Astrocyte of the cerebellum (primary cell): ENCODE data around the gene FXN.
"Not testable (repeated sequence)": the region's sequence is repeated elsewhere in the genome, so short reads cannot be mapped to it uniquely, and the experiment has no call there.

Experiments used
- DNase-seq: peaks from one replicate; pipeline ENCODE4 v3.0.0-alpha.2; 2011; ENCODE audit warnings: low read depth
- H3K4me3 ChIP-seq: 2 replicates; pipeline ENCODE4 v1.5.1; 2011; ENCODE audit warnings: mild to moderate bottlenecking, low read depth, low read length, moderate library complexity
- CTCF ChIP-seq: IDR thresholded peaks from 2 replicates; pipeline ENCODE4 v1.5.1; 2012; ENCODE audit warnings: low read length, low read depth, moderate library complexity, mild to moderate bottlenecking; ENCODE audit errors: missing control alignments
- in situ Hi-C: cut with HindIII; loops from 2 replicates; pipeline ENCODE4 v1.10.0; 2017; ENCODE audit warnings: low sequenced_read_pairs

Gene FXN

DNA sequence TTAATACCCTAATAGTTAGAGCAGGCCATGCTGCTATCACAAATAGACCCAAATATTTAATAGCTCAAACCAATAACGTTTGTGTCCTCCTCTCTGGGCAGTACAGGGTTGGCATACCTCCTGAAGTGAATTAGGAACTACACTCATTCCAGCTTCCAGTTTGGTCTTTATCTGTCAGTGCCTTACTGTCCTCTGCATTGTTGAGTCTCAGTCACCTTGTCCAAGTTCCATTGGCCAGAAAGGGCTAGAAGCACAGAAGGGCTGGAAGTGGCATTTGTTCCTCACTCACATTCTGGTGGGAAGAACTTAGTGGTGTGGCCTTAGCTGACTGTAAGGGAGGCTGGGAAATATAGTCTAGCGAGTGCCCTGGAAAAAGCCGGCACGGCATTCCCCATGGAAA is 11.2 kb downstream of the FXN start:
- DNase-seq = no peak
- TF ChIP-seq CTCF = no peak
- in situ Hi-C loops = no loop called here
- no peak overlapping the region for H3K4me3 ChIP-seq

- TF ChIP-seq CTCF = no peak
- in situ Hi-C loops = no loop called here
- no peak overlapping the region for H3K4me3 ChIP-seq
- no peak for DNase-seq
Observed at GRCh38 chr9:69047371-69047770, 11.8 kb downstream of the FXN start.

GRCh38 chr9:69049094-69049493 is 13.5 kb downstream of the FXN start:
- H3K4me3 ChIP-seq = no peak overlapping the region
- DNase-seq = no peak
- in situ Hi-C loops = no loop called here
- TF ChIP-seq CTCF = no peak

DNA sequence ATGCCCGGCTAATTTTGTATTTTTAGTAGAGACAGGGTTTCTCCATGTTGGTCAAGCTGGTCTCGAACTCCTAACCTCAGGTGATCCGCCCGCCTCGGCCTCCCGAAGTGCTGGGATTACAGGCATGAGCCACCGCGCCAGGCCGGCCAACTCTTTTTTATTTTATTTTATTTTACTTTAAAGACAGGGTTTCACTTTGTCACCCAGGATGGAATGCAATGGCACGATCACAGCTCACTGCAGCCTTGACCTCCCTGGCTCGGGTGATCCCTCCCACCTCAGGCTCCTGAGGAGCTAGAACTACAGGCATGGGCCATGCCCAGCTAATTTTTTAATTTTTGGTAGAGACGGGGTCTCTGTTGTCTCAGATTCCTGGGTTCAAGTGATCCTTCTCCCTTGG is 15.4 kb downstream of the FXN start:
- in situ Hi-C loops = not testable (repeated sequence)

GRCh38 chr9:69054989-69055388 is 19.4 kb downstream of the FXN start:
- H3K4me3 ChIP-seq = no peak overlapping the region
- TF ChIP-seq CTCF = no peak
- in situ Hi-C loops = no loop called here
- DNase-seq = no peak

More for the DNA sequence above, 15.4 kb downstream of the FXN start:
- not testable (repeated sequence) for H3K4me3 ChIP-seq, DNase-seq

- H3K4me3 ChIP-seq = no peak overlapping the region
- DNase-seq = no peak
- no peak for TF ChIP-seq CTCF
- in situ Hi-C loops = no loop called here
Observed at GRCh38 chr9:69056191-69056815, 20.8 kb downstream of the FXN start.

GRCh38 chr9:69058101-69058500 is 22.5 kb downstream of the FXN start:
- no peak for TF ChIP-seq CTCF
- no peak for DNase-seq
- H3K4me3 ChIP-seq = no peak overlapping the region
- in situ Hi-C loops = no loop called here
